Forelimb muscle (tissue), 1 donor: ENCODE results near the gene KCNT2. TPM values are rescaled to one million over a fixed set of nuclear protein-coding genes. Genes with fewer than 3 reads are reported as not detected.
"Not testable (repeated sequence)": the region's sequence is repeated elsewhere in the genome, so short reads cannot be mapped to it uniquely, and the experiment has no call there.

Experiments used
- DNase-seq: peaks from one replicate; pipeline ENCODE4 v3.0.0-alpha.2; 2013; ENCODE audit warnings: low read depth
- polyA plus RNA-seq: library from polyadenylated mRNA; unstranded; fragments of 120-200 nt; gene quantifications from one replicate; pipeline ENCODE4 v1.2.1, GENCODE V29; 2013; ENCODE audit not compliant: insufficient read length

Gene KCNT2
- polyA plus RNA-seq, 1 donor = 6.4 TPM

DNA sequence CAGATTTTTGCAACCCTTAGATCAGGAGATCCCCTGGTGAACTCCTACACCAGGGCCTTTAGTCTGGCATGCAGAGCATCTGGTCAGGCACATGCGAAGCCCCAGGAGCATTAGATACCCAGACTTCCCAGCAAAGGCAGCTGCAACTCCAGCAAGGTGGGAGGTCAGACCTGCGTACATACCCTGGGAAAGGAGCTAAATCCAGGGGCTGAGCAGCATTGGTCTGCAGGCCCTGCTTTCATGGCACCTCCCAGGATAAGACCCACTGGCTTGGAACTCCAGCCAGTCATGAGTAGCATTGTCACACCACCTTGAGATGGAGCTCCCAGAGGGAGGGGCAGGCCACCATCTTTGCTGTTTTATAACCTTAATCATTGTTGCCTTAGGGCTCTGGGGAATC, 92.3 kb downstream of the KCNT2 start:
- DNase-seq = no peak

DNA sequence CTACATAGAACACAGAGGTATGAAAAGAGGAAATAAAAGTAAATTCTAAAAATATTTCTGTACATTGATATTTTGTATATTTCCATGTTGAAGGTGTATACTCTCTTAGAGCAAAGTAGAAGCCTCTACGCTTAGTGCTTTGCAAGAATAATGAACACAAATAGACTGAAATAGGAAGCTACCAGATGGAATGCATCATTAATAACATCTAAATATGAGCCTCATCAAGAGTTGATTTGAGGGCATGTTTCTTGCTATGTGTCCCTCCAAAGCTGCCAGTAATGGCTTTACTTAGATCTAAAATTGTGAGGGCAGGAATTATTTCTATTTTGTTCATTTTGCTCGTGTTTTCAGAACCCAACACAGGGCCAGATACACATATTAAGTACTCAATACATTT, 94.4 kb downstream of the KCNT2 start:
- DNase-seq = no peak

DNA sequence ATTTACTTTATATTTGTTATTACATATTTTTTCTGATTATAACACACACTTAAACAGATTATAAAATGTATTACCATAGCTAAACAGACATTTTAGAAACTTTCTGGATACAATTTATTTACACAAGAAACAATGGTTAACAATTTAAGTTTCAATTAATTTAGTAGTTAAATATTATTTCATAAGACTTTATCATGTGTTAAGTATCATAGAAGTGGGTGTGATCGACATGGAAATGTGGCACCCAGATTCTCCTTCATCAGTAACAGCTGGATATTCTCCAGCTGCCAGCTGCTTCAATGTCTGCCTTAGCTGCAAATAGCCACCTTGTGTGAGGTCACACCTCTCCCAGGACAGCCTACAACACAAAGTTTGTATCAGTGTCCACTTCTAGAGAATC, 97.8 kb downstream of the KCNT2 start:
- no peak for DNase-seq

DNA sequence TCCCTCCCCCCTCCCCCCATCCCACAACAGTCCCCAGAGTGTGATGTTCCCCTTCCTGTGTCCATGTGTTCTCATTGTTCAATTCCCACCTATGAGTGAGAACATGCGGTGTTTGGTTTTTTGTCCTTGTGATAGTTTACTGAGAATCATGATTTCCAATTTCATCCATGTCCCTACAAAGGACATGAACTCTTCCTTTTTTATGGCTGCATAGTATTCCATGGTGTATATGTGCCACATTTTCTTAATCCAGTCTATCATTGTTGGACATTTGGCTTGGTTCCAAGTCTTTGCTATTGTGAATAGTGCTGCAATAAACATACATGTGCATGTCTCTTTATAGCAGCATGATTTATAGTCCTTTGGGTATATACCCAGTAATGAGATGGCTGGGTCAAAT, 104.0 kb downstream of the KCNT2 start:
- DNase-seq = not testable (repeated sequence)

DNA sequence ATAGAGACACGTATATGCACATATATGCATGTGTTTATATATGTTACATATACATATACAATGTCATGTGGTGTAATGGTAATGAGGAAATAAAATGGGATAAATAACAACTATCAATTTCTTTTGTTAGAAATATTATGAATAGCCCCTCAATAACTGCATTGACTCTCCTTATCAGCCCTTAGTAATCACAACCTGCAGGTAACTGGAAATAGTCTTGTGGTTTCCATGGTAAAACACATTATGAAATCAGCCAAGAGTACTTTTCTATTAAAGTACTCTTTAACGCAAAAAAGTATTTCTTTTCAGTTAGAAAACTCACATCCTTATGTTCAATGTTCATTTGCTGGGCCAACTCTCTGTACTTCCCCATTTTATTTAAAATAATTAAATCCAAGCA, 105.8 kb downstream of the KCNT2 start:
- DNase-seq = no peak

DNA sequence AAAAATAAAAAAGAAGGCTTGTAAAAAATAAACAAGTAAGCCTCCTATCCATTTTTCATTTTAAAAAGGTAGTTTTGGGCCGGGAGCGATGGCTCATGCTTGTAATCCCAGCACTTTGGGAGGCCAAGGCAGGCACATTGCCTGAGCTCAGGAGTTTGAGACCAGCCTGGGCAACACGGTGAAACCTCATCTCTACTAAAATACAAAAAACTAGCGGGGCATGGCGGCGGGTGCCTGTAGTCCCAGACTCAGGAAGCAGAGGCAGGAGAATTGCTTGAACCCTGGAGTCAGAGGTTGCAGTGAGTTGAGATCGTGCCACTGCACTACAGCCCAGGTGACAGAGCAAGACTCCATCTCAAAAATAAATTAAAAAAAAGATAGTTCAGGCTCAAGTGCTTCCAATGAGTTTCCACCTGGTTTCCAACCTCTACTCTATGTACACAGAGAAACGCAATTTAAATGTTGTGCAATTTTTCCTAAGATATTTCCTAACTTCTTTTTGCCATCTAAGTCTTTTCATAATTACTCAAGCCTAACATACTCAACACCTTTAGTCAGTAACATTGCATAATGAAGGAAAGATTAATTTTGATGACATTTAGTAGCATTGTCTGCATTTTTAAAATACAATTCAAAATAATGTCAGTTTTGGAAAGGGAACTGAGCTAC, 106.3 kb downstream of the KCNT2 start:
- DNase-seq = no peak

DNA sequence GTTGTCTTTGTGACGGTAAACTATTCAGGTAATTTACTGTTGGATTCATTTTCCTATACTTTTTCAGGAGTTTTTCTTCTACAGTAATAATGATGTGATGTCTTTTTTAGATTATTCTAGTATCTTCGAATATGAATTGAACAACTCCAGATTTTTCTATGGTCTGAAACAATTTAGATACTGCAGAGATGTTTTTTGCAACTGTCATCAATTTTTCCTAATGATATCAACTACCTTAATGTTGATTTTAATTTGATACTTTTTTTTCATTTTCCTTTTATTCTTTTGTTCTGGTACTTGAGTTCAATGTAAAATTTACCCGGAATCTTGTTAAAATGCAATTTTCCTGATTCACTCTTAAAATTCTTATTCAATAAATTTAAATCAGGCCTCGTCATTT, 110.4 kb downstream of the KCNT2 start:
- no peak for DNase-seq

DNA sequence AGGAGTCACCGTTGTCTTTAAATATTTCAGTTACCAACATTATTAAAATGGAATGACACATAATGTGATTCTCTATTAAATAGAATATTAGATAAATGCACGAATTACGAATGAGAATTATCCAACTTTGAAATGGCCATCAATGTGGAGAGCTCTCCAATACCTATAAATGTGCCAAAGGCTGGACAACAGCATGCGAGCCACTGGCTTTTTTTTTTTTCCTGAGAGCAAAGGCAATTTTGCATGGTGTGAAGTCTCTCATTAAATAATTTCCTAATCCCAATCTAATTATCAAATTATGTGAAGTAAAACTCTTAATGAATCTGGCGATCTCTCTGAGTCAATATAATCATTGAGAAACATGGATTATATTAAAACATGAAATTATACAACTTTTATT, 113.5 kb downstream of the KCNT2 start:
- DNase-seq = no peak

DNA sequence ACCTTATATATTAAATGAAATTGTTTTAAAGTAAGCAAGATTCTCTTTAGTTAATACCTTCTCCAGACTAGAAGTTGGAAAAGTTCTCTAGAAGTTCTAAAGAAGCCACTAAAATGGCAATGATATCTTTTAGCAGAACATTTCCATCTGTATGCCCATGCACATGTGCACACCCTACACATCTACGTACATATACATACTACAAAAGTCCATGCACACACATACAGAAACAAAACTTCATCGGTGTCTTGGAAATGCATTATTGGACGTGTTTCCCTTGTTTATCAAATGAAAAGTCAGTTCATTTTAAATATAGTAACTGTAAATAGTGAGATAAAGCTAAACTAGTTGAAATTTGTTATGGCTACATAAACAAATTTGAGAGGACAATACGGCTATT, 114.4 kb downstream of the KCNT2 start:
- no peak for DNase-seq

DNA sequence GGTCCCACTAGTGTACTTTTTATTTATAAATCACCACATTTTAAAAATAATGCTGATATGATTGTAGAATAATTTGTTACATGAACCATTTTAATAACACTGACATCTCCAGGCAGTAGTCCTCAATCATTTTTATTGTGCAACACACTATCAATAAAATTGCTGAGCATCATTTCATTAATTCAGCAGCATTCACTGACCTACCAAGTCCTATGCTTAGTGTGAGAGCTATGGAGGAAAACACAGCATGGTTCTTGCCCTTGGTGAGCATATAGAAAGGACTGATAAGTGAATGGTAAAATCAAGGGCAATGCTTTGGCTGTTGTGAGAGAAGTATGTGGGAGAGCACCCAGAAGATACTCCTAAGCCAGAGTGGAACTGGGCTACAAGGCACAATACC, 119.7 kb downstream of the KCNT2 start:
- no peak for DNase-seq

DNA sequence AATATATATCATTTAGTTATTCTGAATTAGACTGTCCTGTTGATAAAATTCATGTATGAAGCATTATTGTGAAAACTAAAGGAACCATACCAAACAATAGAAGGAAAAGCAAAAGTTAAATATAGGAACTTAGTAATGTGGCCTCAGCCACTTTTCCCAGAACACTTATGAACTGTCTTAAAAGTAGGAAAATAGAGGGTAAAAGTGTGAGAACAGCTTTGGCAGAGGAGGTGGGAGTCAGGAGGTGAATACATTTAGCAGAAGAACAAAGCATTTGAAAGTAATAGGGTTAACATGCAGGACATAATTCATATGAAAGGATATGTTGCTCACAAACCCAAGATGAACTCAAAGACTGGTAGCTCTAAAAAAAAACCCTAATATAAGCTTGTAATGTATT, 121.9 kb downstream of the KCNT2 start:
- DNase-seq = no peak

DNA sequence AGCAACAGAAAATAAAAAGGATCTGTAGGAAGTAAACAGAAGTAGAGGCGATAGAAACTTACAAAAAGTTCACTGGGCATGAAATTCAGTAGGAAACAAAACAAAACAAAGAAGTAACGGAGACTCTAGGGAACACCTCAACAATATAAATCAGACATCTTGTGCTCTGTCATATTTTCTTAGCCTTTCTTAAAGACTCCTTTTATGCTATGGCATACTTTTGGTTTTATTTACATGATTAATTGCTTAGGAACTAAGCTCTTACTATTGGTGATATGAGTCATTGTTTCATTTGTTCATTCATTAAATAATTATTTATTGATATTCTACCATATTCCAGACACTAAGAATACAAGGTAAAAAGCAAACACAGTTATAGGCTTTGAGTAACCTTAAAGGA, 126.6 kb downstream of the KCNT2 start:
- no peak for DNase-seq

DNA sequence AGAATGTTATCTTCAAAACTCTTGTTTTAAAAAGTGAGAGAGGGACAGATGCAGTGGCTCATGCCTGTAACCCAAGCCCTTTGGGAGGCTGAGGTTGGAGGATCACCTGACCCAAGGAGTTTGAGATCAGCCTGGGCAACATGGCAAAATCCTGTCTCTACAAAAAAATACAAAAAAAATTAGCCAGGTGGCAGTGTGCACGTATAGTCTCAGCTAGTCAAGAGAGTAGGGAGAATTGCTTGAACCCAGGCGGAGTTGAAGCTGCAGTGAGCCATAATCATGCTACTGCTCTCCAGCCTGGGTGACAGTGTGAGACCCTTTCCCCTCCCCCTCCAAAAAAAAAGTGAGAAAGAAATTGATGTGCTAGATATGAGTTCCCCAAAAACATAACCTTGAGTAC, 131.0 kb downstream of the KCNT2 start:
- no peak for DNase-seq

DNA sequence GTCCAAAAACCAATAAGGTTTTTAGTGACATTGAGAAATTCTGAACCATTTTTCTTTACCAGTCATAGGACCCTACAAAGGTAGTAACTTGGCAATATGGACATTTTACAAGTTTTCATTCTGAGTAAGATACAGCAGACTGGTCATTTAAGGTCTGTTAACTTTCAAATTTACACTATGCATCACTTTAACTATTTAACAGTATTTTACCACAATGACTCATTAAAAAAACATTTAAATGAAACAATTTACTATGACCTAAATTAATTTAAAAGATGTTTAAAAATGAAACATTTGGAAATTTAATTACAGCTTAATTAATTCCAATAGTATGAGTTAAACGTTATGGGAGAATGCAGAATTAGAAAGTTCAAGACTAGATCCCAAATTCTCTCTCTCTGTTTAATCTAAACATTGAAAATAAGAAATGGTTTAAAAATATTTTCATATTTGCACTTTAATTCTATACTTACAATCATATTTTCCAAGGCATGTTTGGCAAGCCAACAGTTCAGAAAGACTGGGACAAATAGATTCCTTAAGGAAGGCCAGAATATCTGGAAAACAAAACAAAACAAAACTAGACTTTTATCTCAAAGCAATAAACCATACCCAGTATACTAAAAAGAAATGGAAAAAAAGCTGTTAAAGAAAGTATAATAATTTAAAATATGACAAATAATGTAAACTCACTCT, 140.9 kb downstream of the KCNT2 start:
- no peak for DNase-seq

DNA sequence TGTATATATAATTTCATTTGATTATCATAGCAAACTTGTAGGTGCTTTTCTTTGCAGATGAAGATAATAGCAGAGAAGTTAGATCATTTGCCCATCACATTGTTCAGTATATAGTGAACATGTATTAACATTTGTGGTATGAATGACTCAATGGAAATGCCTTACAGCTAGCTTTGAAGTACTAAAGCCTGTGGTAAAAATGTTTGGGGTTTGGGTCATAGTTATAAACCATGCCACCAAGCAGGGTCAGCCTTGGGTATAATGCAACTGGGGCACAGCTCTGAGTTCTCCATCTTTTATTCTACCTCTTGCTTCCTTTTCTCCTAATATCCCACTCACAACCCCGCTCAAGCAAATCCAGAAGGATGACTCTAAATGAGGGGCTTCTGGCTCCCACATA, 141.6 kb downstream of the KCNT2 start:
- DNase-seq = no peak

DNA sequence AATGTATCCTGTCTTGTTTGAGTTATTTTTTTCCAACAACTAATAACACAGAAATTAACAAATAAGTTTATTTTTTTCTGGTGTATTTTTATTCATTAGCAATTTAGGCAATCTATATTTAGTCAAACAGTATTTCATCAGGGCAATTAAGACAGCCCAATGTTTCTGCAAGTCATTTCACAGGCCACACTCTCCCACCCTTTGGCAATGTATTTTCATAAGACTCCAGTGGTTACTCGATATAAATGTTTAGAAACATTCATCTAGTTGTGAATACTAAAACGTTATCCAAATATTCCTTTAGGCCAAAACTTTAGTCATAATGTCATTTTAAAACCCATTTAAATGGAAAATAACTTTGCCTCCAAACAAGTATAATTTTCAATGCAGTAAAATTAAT, 142.1 kb downstream of the KCNT2 start:
- DNase-seq = no peak

DNA sequence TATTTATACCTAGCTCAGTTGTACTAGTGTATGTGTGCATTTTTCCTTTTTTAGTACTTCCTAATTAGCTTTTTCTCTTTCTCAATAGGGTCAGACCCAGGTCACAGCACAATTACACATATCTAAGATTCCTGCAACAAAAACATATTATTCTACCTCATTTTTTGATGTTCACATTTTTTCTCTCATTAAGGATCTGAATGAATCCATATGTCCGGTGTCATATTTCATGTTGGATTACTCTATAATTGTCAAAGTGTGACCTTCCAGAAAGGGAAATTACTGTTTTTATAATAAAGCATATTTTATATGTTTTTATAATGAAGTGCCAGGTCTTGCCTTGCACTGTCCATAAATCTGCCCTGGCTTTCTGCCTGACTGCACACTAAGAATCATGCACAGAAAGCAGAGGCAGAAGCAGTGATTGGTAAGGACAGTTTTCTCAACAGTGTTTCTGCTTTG, 143.7 kb downstream of the KCNT2 start:
- no peak for DNase-seq

DNA sequence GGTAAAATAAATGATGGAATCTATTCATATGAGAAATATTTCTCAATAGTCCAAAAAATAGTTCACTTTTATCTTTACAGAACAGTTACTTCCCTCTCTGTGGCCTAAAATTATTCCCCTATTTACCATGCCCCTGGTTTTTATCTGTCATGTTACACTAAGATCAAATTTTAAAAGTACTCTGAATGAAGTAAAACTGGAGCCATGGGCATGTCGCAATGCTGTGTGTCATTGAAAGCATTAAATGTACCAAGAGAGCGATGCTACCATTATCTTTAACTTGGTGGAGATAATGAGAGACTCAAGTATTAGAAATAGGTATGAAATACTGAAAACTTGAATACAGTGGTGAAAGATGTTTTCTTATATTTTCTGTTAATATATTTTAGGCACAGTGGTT, 146.2 kb downstream of the KCNT2 start:
- DNase-seq = no peak

DNA sequence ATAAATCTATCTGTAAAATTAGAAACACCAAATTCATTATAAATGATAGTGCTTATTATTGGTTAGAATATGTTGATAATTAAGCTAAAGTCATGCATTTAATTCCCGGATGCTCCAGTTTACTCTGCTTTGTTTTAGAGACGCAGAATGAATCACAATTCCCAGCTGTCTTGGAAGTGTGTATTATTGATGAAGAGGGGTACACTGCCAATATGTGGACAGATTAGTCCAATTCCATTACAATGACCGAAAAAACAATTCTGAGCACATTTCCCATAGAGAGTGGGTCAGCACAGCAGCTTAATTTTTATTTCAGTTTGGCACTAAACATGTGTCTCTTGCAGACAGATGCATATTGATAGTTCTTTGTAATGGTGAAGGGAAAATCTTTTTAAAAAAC, 146.7 kb downstream of the KCNT2 start:
- DNase-seq = no peak

DNA sequence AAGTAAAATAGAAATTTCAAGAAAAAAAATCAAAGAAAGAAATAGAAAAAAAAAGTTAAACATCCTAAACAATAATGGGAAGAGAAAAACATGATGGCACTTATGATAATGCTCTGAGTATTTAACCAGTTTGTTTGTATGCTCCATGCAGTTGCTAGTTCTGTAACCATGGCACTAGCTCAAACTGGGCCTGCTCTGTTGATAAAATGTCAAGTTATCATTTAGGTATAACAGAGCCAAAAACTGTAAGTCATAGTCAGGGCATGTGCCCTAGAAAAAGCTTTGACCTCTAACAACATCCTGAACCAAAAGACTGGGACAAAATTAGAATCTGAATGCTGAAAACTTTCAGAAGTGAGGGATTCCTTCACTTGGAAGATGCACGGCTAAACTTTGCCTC, 148.9 kb downstream of the KCNT2 start:
- DNase-seq = no peak

DNA sequence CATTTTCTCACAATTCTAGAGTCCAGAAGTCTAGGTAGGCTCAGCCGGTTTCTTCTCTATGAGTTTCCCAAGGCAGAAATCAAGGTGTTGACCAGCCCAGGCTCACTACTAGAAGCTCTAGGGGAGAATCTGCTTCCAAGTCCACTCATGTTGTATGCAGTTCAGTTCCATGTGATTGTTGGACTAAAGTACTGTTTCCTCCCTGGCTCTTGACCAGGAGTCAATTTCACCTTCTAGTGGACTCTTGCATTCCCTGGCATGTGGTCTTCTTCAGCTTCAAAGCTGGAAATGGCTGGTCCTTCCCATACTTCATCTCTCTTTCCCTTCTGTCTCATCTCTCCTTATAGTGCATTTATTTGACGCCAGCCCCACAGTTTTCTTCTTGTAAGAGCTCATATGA, 153.4 kb downstream of the KCNT2 start:
- DNase-seq = no peak

DNA sequence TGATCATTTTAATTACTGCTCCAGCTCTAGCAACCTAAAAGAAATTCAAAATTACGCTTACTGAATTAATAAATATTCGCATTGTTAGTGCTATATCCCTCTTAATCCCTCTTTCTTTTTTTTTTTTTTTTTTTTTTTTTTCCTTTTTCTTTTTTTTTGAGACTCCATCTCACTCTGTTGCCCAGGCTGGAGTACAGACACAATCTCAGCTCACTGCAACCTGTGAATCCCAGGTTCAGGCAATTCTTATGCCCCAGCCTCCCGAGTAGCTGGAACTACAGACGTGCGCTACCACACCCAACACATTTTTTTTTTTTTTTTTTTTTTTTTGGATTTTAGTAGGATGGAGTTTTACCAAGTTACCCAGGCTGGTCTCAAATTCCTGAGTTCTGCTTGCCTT, 157.1 kb downstream of the KCNT2 start:
- no peak for DNase-seq

DNA sequence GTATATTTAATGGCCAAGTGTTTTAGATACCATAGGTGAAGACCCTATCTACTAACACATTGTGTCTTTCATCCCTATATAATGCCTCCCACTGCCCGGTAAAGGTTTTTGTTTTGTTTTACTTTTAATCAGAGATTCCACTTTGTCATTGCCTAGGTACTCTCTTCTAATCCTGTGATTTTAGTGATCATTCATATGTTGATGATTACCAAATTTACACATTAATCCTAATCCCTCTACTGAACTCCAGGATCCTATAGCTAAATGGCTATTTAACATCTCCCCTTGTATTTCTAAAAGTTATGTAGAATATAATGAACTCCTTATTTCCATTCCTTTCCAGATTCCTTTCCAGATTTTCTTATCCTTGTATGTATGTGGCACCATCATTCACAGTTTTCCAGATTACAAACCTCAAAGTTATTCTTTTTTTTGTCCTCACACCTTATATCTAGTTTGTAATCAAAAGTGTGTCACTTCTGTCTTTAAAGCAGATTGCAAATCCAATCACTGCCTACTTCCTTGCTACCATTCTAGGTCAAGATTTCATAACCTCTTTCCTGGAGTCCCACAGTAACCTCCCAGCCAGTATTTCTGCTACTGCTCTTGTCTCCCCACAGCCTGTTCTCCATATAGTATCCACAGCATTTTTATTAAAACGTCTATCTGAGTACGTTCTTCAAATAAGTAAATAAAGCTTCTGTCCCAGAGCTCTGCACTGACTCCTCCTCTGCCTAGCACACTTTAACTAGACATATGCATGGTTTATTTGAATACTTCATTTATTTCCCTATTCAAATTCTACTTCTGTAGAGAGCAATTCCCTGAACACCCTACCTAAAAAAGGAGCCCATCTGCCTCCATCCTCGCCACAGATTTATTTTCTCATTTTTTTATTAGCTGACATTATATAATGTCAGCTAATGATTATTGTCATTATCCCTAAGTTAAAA, 157.8 kb downstream of the KCNT2 start:
- no peak for DNase-seq
